GM21390 (cell line): ENCODE measurements around the gene RHOU.
"Not testable (repeated sequence)": the region's sequence is repeated elsewhere in the genome, so short reads cannot be mapped to it uniquely, and the experiment has no call there.

ENCODE experiments used
- ATAC-seq: cut with Tn5 transposase; IDR thresholded peaks from one replicate; pipeline ENCODE4 v1.9.1; 2021; ENCODE audit not compliant: unreplicated experiment

The RHOU gene

DNA sequence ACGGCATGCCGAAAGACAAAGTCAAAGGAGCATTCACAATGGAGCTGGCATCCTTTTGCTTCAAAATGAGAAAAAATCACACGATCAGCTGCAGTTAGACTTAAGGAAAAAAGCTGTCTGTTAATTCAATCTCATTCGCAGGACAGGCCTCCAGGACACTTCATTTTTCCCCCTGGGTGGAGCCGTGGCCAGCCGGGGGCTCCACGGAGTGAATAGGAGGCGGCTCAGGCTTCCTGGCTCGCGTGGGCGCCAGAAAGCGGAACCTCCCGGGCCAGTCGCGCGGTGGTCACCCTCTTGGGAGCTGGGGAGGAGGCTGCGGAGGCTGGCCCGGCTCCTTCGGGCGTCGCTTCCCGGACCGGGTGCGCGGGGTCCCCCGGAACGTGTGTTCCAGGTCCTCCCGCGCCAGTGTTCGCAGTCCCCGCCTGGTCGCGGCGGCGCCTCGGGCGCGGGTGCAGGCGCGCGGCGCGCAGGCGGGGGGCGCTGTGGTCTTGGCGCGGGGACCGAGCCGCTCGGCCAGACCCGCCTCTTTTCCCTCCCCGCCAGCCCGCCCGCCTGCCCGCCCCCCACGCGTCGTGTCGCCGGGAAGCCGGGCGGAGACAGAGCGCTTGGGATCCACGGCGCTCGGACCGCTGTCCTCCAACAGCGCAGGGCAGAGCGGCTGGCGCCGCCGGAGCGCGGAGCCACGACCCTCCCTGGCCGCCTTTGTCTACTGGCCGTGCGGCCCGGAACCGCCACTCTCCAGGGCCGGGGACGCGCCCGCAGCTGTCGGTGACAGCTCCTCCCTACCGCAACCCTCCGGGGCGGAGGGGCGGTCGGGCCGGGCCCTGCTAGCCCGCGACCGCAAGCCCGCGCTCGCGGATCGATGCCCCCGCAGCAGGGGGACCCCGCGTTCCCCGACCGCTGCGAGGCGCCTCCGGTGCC is at the start of gene RHOU:
Gene RHOU (plus strand): TSS at position 599 of the 921 bp plus-strand sequence. CDS start 264 bp downstream, at position 863.
- ATAC-seq = no peak

DNA sequence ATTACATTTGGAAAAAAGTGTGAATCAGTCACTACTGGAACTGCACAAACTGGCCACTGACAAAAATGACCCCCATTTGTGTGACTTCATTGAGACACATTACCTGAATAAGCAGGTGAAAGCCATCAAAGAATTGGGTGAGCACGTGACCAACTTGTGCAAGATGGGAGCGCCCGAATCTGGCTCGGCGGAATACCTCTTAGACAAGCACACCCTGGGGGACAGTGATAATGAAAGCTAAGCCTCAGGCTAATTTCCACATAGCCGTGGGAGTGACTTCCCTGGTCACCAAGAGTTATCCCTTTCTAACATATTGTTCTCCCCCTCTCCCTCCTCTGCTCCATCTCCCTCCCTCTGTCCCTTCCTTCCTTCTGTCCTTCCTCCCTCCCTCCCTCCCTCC is 47.7 kb upstream of the RHOU start:
- no peak for ATAC-seq

DNA sequence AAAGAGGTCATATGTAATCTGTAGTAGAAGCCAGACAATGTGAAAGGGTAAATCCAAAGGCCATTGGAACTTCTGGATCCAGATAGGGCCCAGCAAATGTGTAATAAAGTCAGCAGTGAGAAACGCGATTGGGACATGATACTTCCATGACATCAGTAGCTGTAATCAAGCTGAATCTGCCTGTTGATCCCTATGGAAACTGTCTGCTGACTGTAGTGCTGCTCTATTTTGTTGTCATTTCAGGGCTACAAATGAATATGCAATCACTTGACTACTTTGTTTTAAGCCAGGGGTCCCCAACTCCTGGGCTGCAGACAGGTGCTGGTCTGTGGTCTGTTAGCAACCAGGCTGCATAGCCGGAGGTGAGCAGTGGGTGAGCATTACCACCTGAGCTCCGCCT is 46.0 kb upstream of the RHOU start:
- ATAC-seq = no peak

- ATAC-seq = no peak
Measured at GRCh38 chr1:228691211-228691610, 44.1 kb upstream of the RHOU start.

DNA sequence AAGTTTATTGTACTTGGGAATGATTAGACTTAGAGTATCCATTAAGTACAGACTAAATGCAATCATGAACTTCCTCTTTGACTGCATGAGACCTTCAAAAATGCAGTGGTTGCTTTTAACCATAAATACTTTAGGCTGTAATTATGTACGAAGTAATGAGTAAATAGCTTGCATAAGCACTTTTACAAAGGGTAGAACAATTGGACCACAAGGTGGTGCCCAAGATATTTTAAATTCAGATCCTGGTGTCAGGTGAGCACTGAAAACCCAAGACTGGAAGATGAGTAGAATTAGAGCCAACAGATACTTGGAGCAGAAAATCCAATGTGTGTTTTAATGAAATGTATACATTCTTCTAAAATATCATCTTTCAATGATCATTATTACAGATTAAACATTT is 43.4 kb upstream of the RHOU start:
- no peak for ATAC-seq

GRCh38 chr1:228694447-228694846 is 40.8 kb upstream of the RHOU start:
- ATAC-seq = not testable (repeated sequence)

DNA sequence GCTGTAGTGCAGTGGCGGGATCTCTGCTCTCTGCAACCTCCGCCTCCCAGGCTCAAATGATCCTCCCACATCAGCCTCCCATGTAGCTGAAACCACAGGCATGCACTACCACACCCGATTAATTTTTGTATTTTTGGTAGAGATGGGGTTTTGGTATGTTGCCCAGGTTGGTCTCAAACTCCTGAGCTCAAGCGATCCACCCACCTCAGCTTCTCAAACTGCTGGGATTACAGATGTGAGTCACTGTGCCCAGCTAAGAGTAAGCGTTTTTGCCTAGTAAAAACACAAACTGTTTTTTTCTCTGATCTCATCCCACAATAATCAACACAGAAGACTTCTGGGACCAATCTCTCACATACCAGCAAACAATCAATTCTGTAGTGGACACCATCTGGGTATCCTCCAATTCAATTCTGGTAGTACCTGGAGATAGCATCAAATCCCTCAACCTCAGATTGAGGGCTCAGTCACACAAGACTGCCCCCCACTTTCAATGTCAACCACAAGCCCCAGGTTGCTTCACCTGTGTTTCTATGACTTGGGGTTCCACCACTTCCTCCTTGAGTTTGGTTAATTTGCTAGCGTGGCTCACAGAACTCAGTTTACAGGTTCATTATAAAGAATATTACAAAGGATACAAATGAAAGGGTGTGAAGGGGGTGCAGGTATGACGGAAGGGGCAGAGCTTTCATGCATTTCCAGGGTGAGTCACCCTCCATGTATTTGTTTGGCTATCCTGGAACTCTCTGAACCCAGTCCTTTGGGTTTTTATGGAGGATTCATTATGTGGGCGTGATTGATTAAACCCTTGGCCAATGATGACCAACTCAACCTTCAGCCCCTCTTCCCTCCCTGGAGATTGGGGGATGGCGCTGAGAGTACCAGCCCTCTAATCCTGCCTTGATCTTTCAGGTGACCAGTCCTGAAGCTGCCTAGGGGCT is 40.0 kb upstream of the RHOU start:
- no peak for ATAC-seq

DNA sequence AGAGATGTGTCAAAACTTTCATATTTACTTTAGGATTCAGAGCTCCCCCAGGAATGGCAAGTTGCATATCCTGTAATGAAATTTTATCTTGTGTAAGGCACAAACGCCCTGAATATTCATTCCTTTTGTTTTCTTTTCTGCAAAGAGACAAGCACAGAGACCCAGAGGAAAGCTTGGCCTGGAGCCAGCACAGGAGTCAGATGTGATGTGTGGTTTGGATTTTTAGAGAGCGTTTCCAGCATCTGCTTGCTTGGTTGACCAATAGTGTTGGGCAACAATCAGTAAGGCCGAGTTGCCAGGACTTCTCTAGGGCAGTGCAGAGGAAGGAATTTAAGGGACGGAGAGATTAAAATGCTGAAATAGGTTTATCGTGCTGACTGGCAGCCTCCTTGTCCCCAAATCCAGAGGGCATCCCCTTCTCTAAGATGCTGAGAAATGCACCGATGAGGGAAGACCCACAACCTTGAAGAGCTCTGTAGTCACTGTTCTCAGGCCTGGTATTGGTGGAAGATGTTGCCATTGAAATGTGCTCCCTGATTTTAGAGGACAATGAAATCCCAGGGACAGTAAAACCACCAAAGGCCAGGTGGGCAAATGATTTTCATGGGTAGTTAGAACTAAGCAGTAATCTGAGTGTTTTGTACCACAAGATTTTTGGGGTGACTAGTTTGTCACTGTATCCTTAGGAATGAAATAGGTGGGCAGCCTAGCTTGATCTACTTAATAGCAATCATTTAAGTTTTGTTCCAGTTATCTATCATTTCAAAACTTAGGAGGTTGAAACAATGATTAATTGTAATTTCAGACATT is 37.9 kb upstream of the RHOU start:
- no peak for ATAC-seq

- no peak for ATAC-seq
Measured at GRCh38 chr1:228698017-228698329, 37.3 kb upstream of the RHOU start.

DNA sequence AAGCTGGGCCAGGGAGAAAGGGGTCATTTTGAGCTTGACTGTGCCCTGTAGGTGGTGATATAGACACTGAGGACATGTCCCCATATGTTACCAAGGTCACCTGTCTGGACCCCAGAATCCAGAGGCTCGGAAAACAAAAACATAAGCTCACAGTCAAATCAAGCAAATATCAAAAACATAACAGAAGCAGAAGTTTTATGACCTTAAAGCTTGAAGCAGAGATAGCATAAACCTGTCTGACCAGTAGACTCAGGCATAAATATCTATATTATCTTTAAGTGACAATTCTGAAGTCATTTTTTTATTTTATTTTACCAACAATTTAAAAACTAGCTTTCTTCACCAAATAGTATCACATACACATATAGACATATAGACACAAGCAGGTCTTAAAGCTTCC is 32.8 kb upstream of the RHOU start:
- ATAC-seq = no peak

DNA sequence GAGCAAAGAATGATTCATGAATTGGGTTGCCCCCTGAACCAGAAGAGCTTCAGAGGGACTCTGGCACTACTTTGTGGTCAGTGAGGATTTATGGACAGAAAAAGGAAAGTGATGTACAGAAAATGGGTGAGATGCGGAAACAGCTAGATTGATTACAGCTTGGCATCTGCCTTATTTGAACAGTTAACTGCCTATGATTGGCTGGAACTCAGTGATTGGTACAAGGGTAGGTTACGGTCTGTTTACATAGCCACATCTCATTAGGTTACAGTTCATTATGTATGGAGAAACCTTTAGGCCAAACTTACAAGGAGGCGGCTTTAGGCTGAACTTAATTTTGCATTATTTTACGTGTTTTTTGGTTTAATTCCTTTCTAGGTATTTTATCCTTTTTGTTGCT is 29.0 kb upstream of the RHOU start:
- no peak for ATAC-seq

DNA sequence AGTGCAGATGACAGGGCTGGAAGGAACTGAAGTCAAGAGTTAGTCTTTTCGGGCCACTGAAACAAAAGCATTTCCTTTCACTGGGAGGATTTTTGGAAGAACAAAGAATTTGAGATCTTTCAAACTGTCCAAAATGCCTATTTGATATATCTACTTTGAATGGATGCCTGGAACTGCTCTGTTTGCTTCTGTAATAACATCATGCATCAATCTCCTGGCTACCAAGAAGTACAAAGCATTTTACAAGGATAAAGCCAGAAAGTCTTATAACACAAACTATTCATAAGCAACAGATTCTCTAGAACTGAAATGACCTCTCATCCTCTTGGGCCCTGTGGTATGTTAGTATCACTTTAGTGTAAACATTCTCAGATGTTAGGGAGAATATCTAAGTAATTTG is 18.2 kb upstream of the RHOU start:
- no peak for ATAC-seq

DNA sequence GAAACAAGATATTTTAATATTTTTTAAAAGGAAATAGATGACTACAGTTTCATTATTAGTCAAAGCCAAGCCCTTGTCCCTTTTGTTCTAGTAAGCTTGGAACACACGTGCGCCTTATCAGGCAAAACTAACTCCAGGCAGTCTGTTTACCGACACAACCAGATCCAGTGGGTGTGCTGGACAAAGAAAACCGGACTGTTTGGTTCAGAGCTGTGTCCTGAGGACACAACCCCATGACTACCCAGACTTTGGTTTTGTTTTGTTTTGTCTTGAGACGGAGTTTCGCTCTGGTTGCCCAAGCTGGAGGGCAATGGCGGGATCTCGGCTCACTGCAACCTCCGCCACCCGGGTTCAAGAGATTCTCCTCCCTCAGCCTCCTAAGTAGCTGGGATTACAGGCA is 13.9 kb upstream of the RHOU start:
- ATAC-seq = no peak

DNA sequence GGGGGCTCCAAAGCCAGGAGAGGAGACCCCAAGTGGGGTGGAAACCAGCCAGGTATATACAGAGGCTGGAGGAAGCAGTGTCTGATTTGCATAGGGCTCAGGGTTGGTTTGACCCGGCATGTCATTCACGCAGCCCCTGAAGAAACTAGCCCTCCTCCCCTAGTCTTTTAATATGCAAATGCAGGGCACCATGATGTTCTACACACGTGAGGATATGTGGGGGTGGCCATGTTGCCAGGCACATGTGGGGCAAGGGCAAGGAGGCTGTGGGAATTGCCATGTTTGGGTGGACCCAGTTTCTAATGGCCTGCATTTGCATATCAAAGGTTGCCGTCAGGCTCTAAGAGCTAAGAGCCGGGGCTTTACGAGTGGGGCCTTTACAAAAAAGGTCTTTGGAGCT is 12.0 kb upstream of the RHOU start:
- ATAC-seq = no peak

- no peak for ATAC-seq
Measured at GRCh38 chr1:228723921-228724320, 11.4 kb upstream of the RHOU start.

DNA sequence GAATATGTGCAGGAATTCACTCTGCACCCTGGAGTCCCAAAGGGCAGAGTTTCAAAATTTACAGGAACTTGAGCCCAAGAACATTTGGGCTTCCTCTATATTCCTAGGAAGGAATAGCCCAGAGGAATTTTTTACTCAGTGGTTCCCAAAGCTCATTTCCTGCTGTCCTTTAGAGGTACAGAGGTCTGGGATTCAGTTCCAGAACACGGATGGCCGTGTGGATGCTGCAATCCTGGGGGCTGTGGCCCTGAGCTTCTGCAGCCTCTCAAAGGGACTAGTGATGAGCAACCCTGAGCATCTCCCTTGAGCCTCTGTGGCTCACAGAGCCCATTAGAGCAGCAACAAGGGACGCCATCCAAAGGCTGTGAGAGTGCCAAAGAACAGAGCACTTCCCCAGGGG is 10.1 kb upstream of the RHOU start:
- no peak for ATAC-seq

DNA sequence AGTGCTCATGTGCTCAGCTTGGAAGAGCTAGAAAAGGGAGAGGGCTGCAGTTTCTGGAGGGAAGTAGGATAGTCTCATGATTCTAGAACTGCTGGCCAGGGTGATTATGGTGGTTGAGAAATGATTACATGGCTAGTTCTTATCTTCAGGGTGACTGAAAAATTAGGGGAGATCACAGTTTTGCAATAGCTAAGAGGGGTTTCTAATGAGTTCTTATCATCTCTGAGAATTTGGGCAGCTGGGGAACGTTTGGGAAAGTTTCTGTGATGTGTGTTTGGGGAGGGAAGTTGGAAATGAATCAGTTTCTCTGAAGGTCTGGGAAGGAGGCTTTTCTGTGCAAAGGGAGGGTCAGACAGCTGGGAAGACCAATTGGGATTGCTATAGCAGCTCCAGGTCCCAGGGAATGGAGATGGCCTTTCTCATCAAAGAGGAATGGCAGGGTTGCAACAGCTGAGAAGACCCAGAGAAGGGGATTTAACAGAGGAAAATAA is 7.6 kb upstream of the RHOU start:
- no peak for ATAC-seq

DNA sequence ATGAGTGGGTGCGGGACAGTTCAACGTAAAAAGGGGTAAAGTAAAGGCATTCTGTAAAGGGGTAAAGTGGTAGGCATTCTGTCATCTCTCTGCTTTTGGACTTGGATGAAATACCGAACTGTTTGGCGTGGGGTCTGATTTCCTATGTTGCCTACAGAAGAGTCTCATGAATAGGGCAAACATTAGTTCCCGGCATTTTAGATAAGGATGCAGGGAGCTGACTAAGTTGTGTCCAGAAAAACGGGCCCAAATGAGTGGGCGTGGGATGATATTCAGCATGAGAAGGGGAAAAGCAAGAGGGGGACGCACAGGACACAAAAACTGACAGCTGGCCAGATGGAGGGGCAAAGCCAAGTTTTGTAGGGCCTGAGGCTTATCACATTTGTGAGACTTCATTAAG is 2.9 kb upstream of the RHOU start:
- ATAC-seq = no peak

DNA sequence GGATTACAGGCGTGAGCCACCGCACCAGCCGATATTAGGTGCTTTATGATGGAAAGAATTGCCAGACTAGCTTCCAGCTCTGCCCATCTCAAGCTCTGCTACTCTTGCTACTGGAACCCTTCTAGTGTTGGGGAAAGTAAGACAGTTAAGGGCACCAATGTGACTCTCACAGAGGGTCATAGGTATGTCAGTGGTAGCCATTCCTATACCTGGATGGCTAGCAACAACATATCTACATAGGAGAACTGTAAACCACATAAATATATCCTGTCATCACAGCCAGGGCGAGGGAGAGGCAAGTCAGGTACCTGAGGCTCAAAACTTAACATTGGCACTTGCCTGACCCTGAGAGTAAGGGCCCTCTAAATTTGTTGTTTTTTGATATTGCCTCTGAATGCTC is 1.7 kb upstream of the RHOU start:
- no peak for ATAC-seq

DNA sequence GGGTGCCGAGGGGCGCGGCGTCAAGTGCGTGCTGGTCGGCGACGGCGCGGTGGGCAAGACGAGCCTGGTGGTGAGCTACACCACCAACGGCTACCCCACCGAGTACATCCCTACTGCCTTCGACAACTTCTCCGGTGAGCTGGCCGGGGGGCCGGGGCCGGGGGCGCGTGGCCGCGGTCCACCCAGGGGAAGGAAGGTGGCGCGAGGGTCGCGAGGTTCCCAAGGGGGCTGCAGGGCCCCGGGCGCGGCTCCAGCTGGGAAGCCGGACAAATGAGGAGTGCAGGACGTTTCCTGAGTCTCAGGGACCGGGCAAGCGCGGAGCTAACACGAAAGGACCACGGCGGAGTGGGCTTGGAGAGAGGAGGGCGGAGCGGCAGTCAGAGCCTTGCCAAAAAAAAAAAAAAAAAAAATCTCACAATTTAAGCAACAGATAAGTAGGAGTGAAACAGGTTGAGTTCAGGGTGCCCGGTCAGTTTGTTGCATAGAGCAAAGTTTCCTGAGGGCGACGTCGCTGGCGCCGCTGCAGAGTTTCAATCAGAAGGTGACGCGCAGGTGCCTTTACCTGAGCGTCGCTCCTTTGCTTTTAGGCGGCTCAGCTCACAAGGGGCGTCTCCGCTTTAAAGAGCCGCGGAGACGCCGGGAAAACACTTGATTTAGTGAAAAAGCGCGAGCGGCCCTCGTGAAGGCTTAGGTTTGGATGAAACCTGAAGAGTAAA is 750 bp downstream of the RHOU start:
- no peak for ATAC-seq
